HepG2 (cell line): Measurements from ENCODE around the gene GUK1. TPM values are rescaled to one million over a fixed set of nuclear protein-coding genes. Genes with fewer than 3 reads are reported as not detected.
A peak's percentile ranks its signal among the peaks of the same experiment; 100 is the strongest.

Source experiments
- ARID3A ChIP-seq: IDR thresholded peaks from 2 replicates; pipeline ENCODE4 v1.6.1; 2012; ENCODE audit warnings: low read depth, low read length, improper control_type of control experiment
- ASH2L ChIP-seq: fragments of 300-600, 200-600 bp; sonication (generic); IDR thresholded peaks from 2 replicates; pipeline ENCODE4 v1.7.0; 2017; ENCODE audit warnings: low read depth, mild to moderate bottlenecking, moderate library complexity, mixed read lengths, low read length; ENCODE audit not compliant: insufficient read length
- MTA3 ChIP-seq: sonication (generic); formaldehyde crosslinking; IDR thresholded peaks from 2 replicates; pipeline ENCODE4 v1.4.0; 2020; ENCODE audit warnings: missing genetic modification reagents
- RERE ChIP-seq: IDR thresholded peaks from 2 replicates; pipeline ENCODE4 v1.6.1; 2016; ENCODE audit warnings: low read depth, missing genetic modification reagents, missing compliant biosample characterization
- ZBTB26 ChIP-seq: IDR thresholded peaks from 2 replicates; pipeline ENCODE4 v1.6.1; 2016; ENCODE audit warnings: missing compliant biosample characterization, missing genetic modification reagents, borderline replicate concordance
- ZNF260 ChIP-seq: sonication (generic); formaldehyde crosslinking; IDR thresholded peaks from 2 replicates; pipeline ENCODE4 v1.4.0; 2020; ENCODE audit warnings: missing genetic modification reagents, low read depth, mild to moderate bottlenecking, borderline replicate concordance
- ZNF407 ChIP-seq: sonication (generic); formaldehyde crosslinking; IDR thresholded peaks from one replicate; pipeline ENCODE4 v1.5.1; 2020; ENCODE audit warnings: mild to moderate bottlenecking, missing genetic modification reagents; ENCODE audit errors: not compliant biosample characterization
- ZNF792 ChIP-seq: IDR thresholded peaks from 2 replicates; pipeline ENCODE4 v1.6.1; 2016
- ZSCAN12 ChIP-seq: sonication (generic); formaldehyde crosslinking; IDR thresholded peaks from 2 replicates; pipeline ENCODE4 v1.9.0; 2021; ENCODE audit warnings: mild to moderate bottlenecking, missing genetic modification reagents
- polyA plus RNA-seq, 8 experiments: library from polyadenylated mRNA; depleted of rRNA in 3 of 8; stranded (reverse) in 7 of 8; unstranded in 1 of 8; fragments of >200 nt; fragmentation: Illumina TruSeq in 4 of 8; extraction: Trizol in 4 of 8; gene quantifications; 2 replicates each; pipeline versions ENCODE4 v1.2.1 to v1.2.3, GENCODE V29; 2011 to 2016; ENCODE audit warnings: low read depth in 4 of 8, missing spikeins in 1 of 8, mixed read lengths in 1 of 8; ENCODE audit not compliant: insufficient read depth in 1 of 8
- total RNA-seq, 5 experiments: library from RNA; depleted of rRNA; stranded (reverse); fragments of >200 nt; fragmentation: Illumina TruSeq; extraction: Trizol; gene quantifications; 2 replicates each; pipeline ENCODE4 v1.2.3, GENCODE V29; 2016; ENCODE audit warnings: low read depth in 1 of 5

GUK1 gene
- total and polyA plus RNA-seq, 2 of the 13 experiments (the other 11 are each of a cell fraction or from before 2014, with no cell fraction given): 116 to 154 TPM

- TF ChIP-seq RERE (CRISPR knock-in tag) (no peak), ZSCAN12 (CRISPR knock-in tag) (0 out of 2 replicates have a peak, but pooled peaks have one; percentile 5), ZNF260 (CRISPR knock-in tag) (no peak), ZNF792 (CRISPR knock-in tag) (0 out of 2 replicates have a peak, but pooled peaks have one; percentile 55), MTA3 (no peak), ASH2L (peak; percentile 66), ARID3A (peak; percentile 41; the same call in 1 of the 2 replicates), ZNF407 (CRISPR knock-in tag) (no peak), ZBTB26 (peak; percentile 33; the same call in 1 of the 2 replicates)
These were observed 30.8 kb upstream of the GUK1 start, which contains the start of gene MRPL55 (continued) for GRCh38 chr1:228109073-228109961.
